Iris pigment epithelial cell (primary cell): ENCODE results near the gene PRDM16.

Experiments used
- DNase-seq: peaks from one replicate; pipeline ENCODE4 v3.0.0-alpha.2; 2011; ENCODE audit warnings: low read depth

PRDM16 gene

GRCh38 chr1:3306583-3307291 lies 237.7 kb downstream of the PRDM16 start:
- peak; percentile 87 for DNase-seq

- DNase-seq, result no peak
Measured at GRCh38 chr1:3307359-3307758, 238.4 kb downstream of the PRDM16 start.

GRCh38 chr1:3308053-3308452 lies 239.1 kb downstream of the PRDM16 start:
- no peak for DNase-seq

GRCh38 chr1:3310718-3311400 lies 241.9 kb downstream of the PRDM16 start:
- DNase-seq, result no peak

- DNase-seq, result no peak
Measured at GRCh38 chr1:3311711-3312110, 242.7 kb downstream of the PRDM16 start.

- DNase-seq, result no peak
Measured at GRCh38 chr1:3312310-3312897, 243.4 kb downstream of the PRDM16 start.

GRCh38 chr1:3312898-3313575 lies 244.0 kb downstream of the PRDM16 start:
- DNase-seq, result peak; percentile 99

- DNase-seq, result peak; percentile 93
Measured at GRCh38 chr1:3313576-3313950, 244.6 kb downstream of the PRDM16 start.

- peak; percentile 40 for DNase-seq
Measured at GRCh38 chr1:3314491-3315381, 245.7 kb downstream of the PRDM16 start.

- DNase-seq, result no peak
Measured at GRCh38 chr1:3315399-3316339, 246.7 kb downstream of the PRDM16 start.

GRCh38 chr1:3316340-3316943 lies 247.4 kb downstream of the PRDM16 start:
- no peak for DNase-seq

GRCh38 chr1:3317456-3317855 lies 248.5 kb downstream of the PRDM16 start:
- DNase-seq, result no peak

- DNase-seq, result no peak
Measured at GRCh38 chr1:3318329-3318728, 249.3 kb downstream of the PRDM16 start.

- DNase-seq, result peak; percentile 74
Measured at GRCh38 chr1:3319874-3320245, 250.9 kb downstream of the PRDM16 start.

GRCh38 chr1:3320246-3321152 lies 251.5 kb downstream of the PRDM16 start:
- DNase-seq, result no peak

- no peak for DNase-seq
Measured at GRCh38 chr1:3321559-3322449, 252.8 kb downstream of the PRDM16 start.

- DNase-seq, result no peak
Measured at GRCh38 chr1:3322450-3323020, 253.5 kb downstream of the PRDM16 start.
